Naive thymus-derived CD4-positive, alpha-beta T cell (primary cell): ENCODE data around the gene TSHZ2. TPM values are rescaled to one million over a fixed set of nuclear protein-coding genes. Genes with fewer than 3 reads are reported as not detected.

ENCODE experiments used
- ATAC-seq: fragments of 150-1000 bp; cut with Tn5 transposase; 2 replicates; pipeline ENCODE4 v1.10.0; 2021; ENCODE audit warnings: mild to moderate bottlenecking, moderate library complexity
- CTCF ChIA-PET: fragments of 350-600 bp; sonication (Branson Sonifier 250); formaldehyde crosslinking; loops from one replicate; lab custom pipeline; 2021; ENCODE audit warnings: antibody characterized with exemption; lab: Charles Lee
- POLR2A ChIA-PET: fragments of 350-600 bp; sonication (Branson Sonifier 250); formaldehyde crosslinking; loops from one replicate; lab custom pipeline; 2021; ENCODE audit warnings: antibody characterized with exemption, inconsistent platforms; lab: Charles Lee
- DNase-seq, 9 donors: peaks; one replicate each; pipeline versions ENCODE4 v3.0.0 to v3.0.0-alpha.2; 2020 to 2022; ENCODE audit warnings: mixed read lengths in 1 of 9
- H3K27ac ChIP-seq: one replicate; pipeline ENCODE4 v1.7.0; 2013; ENCODE audit warnings: mild to moderate bottlenecking, low read depth, low read length, moderate library complexity
- H3K27me3 ChIP-seq, 2 donors: one replicate each; pipeline ENCODE4 v1.7.0; 2013; ENCODE audit warnings: low read length in 2 of 2, mild to moderate bottlenecking in 2 of 2, moderate library complexity in 2 of 2; ENCODE audit not compliant: control insufficient read depth in 2 of 2, insufficient read depth in 2 of 2
- H3K36me3 ChIP-seq, 3 experiments: 1 replicate in 2 of 3; 2 replicates in 1 of 3; pipeline ENCODE4 v1.7.0; 2013; ENCODE audit warnings: low read length in 3 of 3, mild to moderate bottlenecking in 3 of 3, moderate library complexity in 1 of 3; ENCODE audit not compliant: insufficient read depth in 3 of 3, control insufficient read depth in 2 of 3
- H3K4me1 ChIP-seq, 2 donors: one replicate each; pipeline ENCODE4 v1.7.0; 2013; ENCODE audit warnings: low read length in 2 of 2, mild to moderate bottlenecking in 2 of 2, moderate library complexity in 1 of 2; ENCODE audit not compliant: control insufficient read depth in 2 of 2, insufficient read depth in 2 of 2
- H3K4me3 ChIP-seq: 2 replicates; pipeline ENCODE4 v1.7.0; 2013; ENCODE audit warnings: mild to moderate bottlenecking, low read length
- H3K9me3 ChIP-seq, 3 experiments: 1 replicate in 2 of 3; 2 replicates in 1 of 3; pipeline ENCODE4 v1.7.0; 2013; ENCODE audit warnings: low read length in 3 of 3; ENCODE audit not compliant: control insufficient read depth in 2 of 3
- H3K27ac Mint-ChIP-seq, 9 donors: one replicate each; pipeline ENCODE4 v1.8.0; 2020 to 2022; ENCODE audit warnings: mixed read lengths in 9 of 9, mild to moderate bottlenecking in 8 of 9, moderate library complexity in 5 of 9, inconsistent platforms in 2 of 9
- H3K27me3 Mint-ChIP-seq, 5 donors: one replicate each; pipeline ENCODE4 v1.8.0; 2021 to 2022; ENCODE audit warnings: mixed read lengths in 5 of 5, mild to moderate bottlenecking in 1 of 5
- H3K36me3 Mint-ChIP-seq, 5 donors: one replicate each; pipeline ENCODE4 v1.8.0; 2020 to 2022; ENCODE audit warnings: mixed read lengths in 5 of 5, mild to moderate bottlenecking in 3 of 5, inconsistent platforms in 1 of 5
- H3K4me1 Mint-ChIP-seq, 7 donors: one replicate each; pipeline ENCODE4 v1.8.0; 2020 to 2022; ENCODE audit warnings: mixed read lengths in 7 of 7, mild to moderate bottlenecking in 3 of 7, inconsistent platforms in 1 of 7
- H3K4me3 Mint-ChIP-seq, 10 donors: one replicate each; pipeline ENCODE4 v1.8.0; 2020 to 2022; ENCODE audit warnings: mild to moderate bottlenecking in 10 of 10, mixed read lengths in 10 of 10, moderate library complexity in 6 of 10, inconsistent platforms in 2 of 10
- H3K9me3 Mint-ChIP-seq, 11 donors: one replicate each; pipeline ENCODE4 v1.8.0; 2020 to 2022; ENCODE audit warnings: mixed read lengths in 11 of 11, mild to moderate bottlenecking in 4 of 11, inconsistent platforms in 1 of 11, moderate library complexity in 1 of 11
- intact Hi-C, 2 donors: fragments of 100-400 bp; cut with micrococcal nuclease; formaldehyde crosslinking; loops; one replicate each; pipeline ENCODE4 v1.15.1; 2023
- polyA plus RNA-seq, 2 donors: library from polyadenylated mRNA; unstranded; fragments of 300-500 nt; fragmentation: Illumina TruSeq; gene quantifications; one replicate each; pipeline ENCODE4 v1.2.3, GENCODE V29; 2021
- total RNA-seq, 6 experiments: library from RNA in 5 of 6; stranded (reverse) in 5 of 6; gene quantifications; 1 replicate in 5 of 6; 2 replicates in 1 of 6; pipeline ENCODE4 v1.2.3 and lab custom pipeline; 2021 to 2026

The TSHZ2 gene
- total and polyA plus RNA-seq, 7 experiments from 2014 or later, result 6.0 to 84.5 (median 42.5) TPM

GRCh38 chr20:53224851-53225250 lies 252.7 kb downstream of the TSHZ2 start:
- Mint-ChIP-seq H3K27me3 (peaks cover 0 to 4% (median 0%) of the 10 kb centered on the region in 5 donors), H3K9me3 (peaks cover 0 to 6% (median 0%) of the 10 kb centered on the region in 11 donors), H3K36me3 (peaks cover 0 to 13% (median 7%) of the 10 kb centered on the region in 5 donors), H3K27ac (no peak overlapping the region), H3K4me1 (peaks cover 0 to 7% (median 4%) of the 10 kb centered on the region in 7 donors), H3K4me3 (no peak overlapping the region)
- no peak for DNase-seq
- Histone ChIP-seq H3K9me3 (no peaks in the 10 kb centered on the region), H3K4me1 (no peaks in the 10 kb centered on the region), H3K4me3 (no peak overlapping the region), H3K36me3 (no peaks in the 10 kb centered on the region), H3K27me3 (no peaks in the 10 kb centered on the region), H3K27ac (no peak overlapping the region)
- intact Hi-C loops, result no loop called here
- CTCF ChIA-PET, result interaction anchor here (0.6 to 1.6 kb wide), 3 partner anchors 9 to 963 kb away, joined by 4 to 5 read pairs (median 4); no protein-coding TSS in a partner anchor
- POLR2A ChIA-PET, result no interaction called here
- no peak for ATAC-seq

- ATAC-seq (no peak), DNase-seq (no peak)
- POLR2A ChIA-PET, result no interaction called here
- no peak overlapping the region for H3K4me3 Mint-ChIP-seq
- intact Hi-C loops, result no loop called here
- no peaks in the 10 kb centered on the region for H3K4me1 ChIP-seq
- H3K27me3 Mint-ChIP-seq, result no peaks in the 10 kb centered on the region
- no peaks in the 10 kb centered on the region for H3K9me3 Mint-ChIP-seq
- no peaks in the 10 kb centered on the region for H3K27me3 ChIP-seq
- H3K27ac Mint-ChIP-seq, result no peak overlapping the region
- peaks cover 0 to 8% (median 4%) of the 10 kb centered on the region in 7 donors for H3K4me1 Mint-ChIP-seq
- H3K36me3 ChIP-seq, result no peaks in the 10 kb centered on the region
- no peak overlapping the region for H3K27ac ChIP-seq
- CTCF ChIA-PET, result no interaction called here
- H3K4me3 ChIP-seq, result no peak overlapping the region
- H3K36me3 Mint-ChIP-seq, result peaks cover 0 to 20% (median 9%) of the 10 kb centered on the region in 5 donors
- no peaks in the 10 kb centered on the region for H3K9me3 ChIP-seq
Measured at GRCh38 chr20:53226826-53227225, 254.7 kb downstream of the TSHZ2 start.

- H3K4me3 ChIP-seq, result no peak overlapping the region
- H3K27me3 Mint-ChIP-seq, result no peaks in the 10 kb centered on the region
- ChIA-PET POLR2A (no interaction called here), CTCF (no interaction called here)
- no peak overlapping the region for H3K27ac Mint-ChIP-seq
- no peak for ATAC-seq
- no peaks in the 10 kb centered on the region for H3K9me3 Mint-ChIP-seq
- peaks cover 0 to 20% (median 6%) of the 10 kb centered on the region in 5 donors for H3K36me3 Mint-ChIP-seq
- H3K36me3 ChIP-seq, result no peaks in the 10 kb centered on the region
- peaks cover 0 to 8% (median 4%) of the 10 kb centered on the region in 7 donors for H3K4me1 Mint-ChIP-seq
- H3K4me3 Mint-ChIP-seq, result no peak overlapping the region
- intact Hi-C loops, result no loop called here
- H3K27ac ChIP-seq, result no peak overlapping the region
- H3K9me3 ChIP-seq, result no peaks in the 10 kb centered on the region
- no peak for DNase-seq
- H3K27me3 ChIP-seq, result no peaks in the 10 kb centered on the region
- H3K4me1 ChIP-seq, result no peaks in the 10 kb centered on the region
Measured at GRCh38 chr20:53227523-53227922, 255.4 kb downstream of the TSHZ2 start.

- Mint-ChIP-seq H3K9me3 (peaks cover 0 to 10% (median 1%) of the 10 kb centered on the region in 11 donors), H3K36me3 (peaks cover 10 to 31% (median 17%) of the 10 kb centered on the region in 5 donors), H3K4me1 (peaks cover 3 to 11% (median 9%) of the 10 kb centered on the region in 7 donors), H3K4me3 (no peak overlapping the region), H3K27me3 (no peaks in the 10 kb centered on the region), H3K27ac (no peak overlapping the region)
- no peak overlapping the region for H3K27ac ChIP-seq
- no peak for DNase-seq
- intact Hi-C loops, result no loop called here
- H3K27me3 ChIP-seq, result no peaks in the 10 kb centered on the region
- no peaks in the 10 kb centered on the region for H3K4me1 ChIP-seq
- H3K4me3 ChIP-seq, result no peak overlapping the region
- H3K9me3 ChIP-seq, result no peaks in the 10 kb centered on the region
- H3K36me3 ChIP-seq, result no peaks in the 10 kb centered on the region
- no peak for ATAC-seq
- CTCF ChIA-PET, result interaction anchor here (0.8 to 1.0 kb wide), 2 partner anchors 903 to 915 kb away, joined by 3 read pairs; no protein-coding TSS in a partner anchor
- POLR2A ChIA-PET, result no interaction called here
Measured at GRCh38 chr20:53231061-53231460, 258.9 kb downstream of the TSHZ2 start.

- DNase-seq, result no peak
- H3K27me3 Mint-ChIP-seq, result no peaks in the 10 kb centered on the region
- H3K27ac Mint-ChIP-seq, result no peak overlapping the region
- intact Hi-C loops, result no loop called here
- Histone ChIP-seq H3K27ac (no peak overlapping the region), H3K4me3 (no peak overlapping the region), H3K4me1 (no peaks in the 10 kb centered on the region), H3K36me3 (no peaks in the 10 kb centered on the region), H3K27me3 (no peaks in the 10 kb centered on the region), H3K9me3 (no peaks in the 10 kb centered on the region)
- peaks cover 0 to 24% (median 7%) of the 10 kb centered on the region in 11 donors for H3K9me3 Mint-ChIP-seq
- peaks cover 0 to 15% (median 5%) of the 10 kb centered on the region in 7 donors for H3K4me1 Mint-ChIP-seq
- no peak overlapping the region for H3K4me3 Mint-ChIP-seq
- no peak for ATAC-seq
- ChIA-PET POLR2A (no interaction called here), CTCF (interaction anchor here (0.5 kb wide), 1 partner anchor 187 kb away, joined by 3 read pairs; no protein-coding TSS in a partner anchor)
- H3K36me3 Mint-ChIP-seq, result peaks cover 10 to 29% (median 22%) of the 10 kb centered on the region in 5 donors
Measured at GRCh38 chr20:53237461-53237860, 265.3 kb downstream of the TSHZ2 start.

- H3K27me3 ChIP-seq, result no peaks in the 10 kb centered on the region
- DNase-seq (no peak), ATAC-seq (no peak)
- ChIA-PET CTCF (no interaction called here), POLR2A (no interaction called here)
- Mint-ChIP-seq H3K27ac (no peak overlapping the region), H3K9me3 (peaks cover 0 to 24% (median 7%) of the 10 kb centered on the region in 11 donors), H3K36me3 (peaks cover 10 to 27% (median 22%) of the 10 kb centered on the region in 5 donors), H3K4me3 (no peak overlapping the region), H3K27me3 (no peaks in the 10 kb centered on the region), H3K4me1 (peaks cover 0 to 21% (median 5%) of the 10 kb centered on the region in 7 donors)
- no peaks in the 10 kb centered on the region for H3K9me3 ChIP-seq
- no peaks in the 10 kb centered on the region for H3K36me3 ChIP-seq
- intact Hi-C loops, result no loop called here
- H3K27ac ChIP-seq, result no peak overlapping the region
- H3K4me1 ChIP-seq, result no peaks in the 10 kb centered on the region
- H3K4me3 ChIP-seq, result no peak overlapping the region
Measured at GRCh38 chr20:53238121-53238660, 266.0 kb downstream of the TSHZ2 start.

GRCh38 chr20:53243152-53243551 lies 271.0 kb downstream of the TSHZ2 start:
- no peak for ATAC-seq
- intact Hi-C loops, result no loop called here

More at GRCh38 chr20:53243152-53243551, 271.0 kb downstream of the TSHZ2 start:
- ChIA-PET POLR2A (interaction anchor here (0.5 kb wide), 1 partner anchor 34 kb away, joined by 3 read pairs; no protein-coding TSS in a partner anchor), CTCF (no interaction called here)
- Histone ChIP-seq H3K4me1 (no peaks in the 10 kb centered on the region), H3K27me3 (no peaks in the 10 kb centered on the region), H3K27ac (no peak overlapping the region), H3K4me3 (no peak overlapping the region), H3K36me3 (no peaks in the 10 kb centered on the region), H3K9me3 (no peaks in the 10 kb centered on the region)
- no peak for DNase-seq
- Mint-ChIP-seq H3K4me1 (peaks cover 0 to 26% (median 0%) of the 10 kb centered on the region in 7 donors), H3K27ac (peak overlapping the region in 1 of 9 donors; percentile 66), H3K9me3 (peaks cover 0 to 5% (median 0%) of the 10 kb centered on the region in 11 donors), H3K27me3 (peaks cover 0 to 4% (median 0%) of the 10 kb centered on the region in 5 donors), H3K36me3 (peaks cover 5 to 20% (median 5%) of the 10 kb centered on the region in 5 donors), H3K4me3 (peak overlapping the region in 1 of 10 donors; percentile 22)
